ENCODE results near the gene CHRM5.

DNA sequence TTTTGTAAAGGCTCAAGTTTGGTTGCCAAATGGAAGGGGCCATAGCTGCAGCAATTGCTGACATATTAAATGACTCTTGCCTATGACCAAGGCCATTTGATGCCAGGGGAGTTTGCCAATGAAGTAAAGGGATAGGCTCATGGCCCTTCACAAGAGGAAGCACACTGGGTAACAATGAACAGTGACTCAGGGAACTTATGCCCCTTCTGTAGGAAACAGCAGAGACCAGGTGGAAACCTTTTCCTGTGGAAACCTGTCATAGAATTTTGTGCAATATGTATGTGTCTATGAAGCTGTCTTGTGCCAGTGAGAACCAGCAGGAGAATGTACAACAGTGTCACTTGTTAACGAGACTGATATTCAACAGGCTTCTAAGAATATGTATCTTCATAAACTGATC is 96.1 kb downstream of the CHRM5 start:
- TF ChIP-seq TAF1 (IDR thresholded peaks at IDR 0.05; ENCODE audit: borderline replicate concordance, insufficient read depth, low read length): no peak
- TF ChIP-seq POLR2AphosphoS5 (IDR thresholded peaks at IDR 0.05; ENCODE audit: low read depth, low read length): no peak
- TF ChIP-seq REST (IDR thresholded peaks at IDR 0.05; ENCODE audit: insufficient read depth in 1 of 2, low read depth in 2 of 2, low read length in 2 of 2): no peak
- TF ChIP-seq FOXP2 (optimal IDR thresholded peaks at IDR 0.05; ENCODE audit: borderline replicate concordance, extremely low read depth, extremely low read length, insufficient read depth): no peak
- TF ChIP-seq SIN3A (IDR thresholded peaks at IDR 0.05; ENCODE audit: borderline replicate concordance, insufficient read depth, low read length): no peak

Measured in PFSK-1 (cell line).